ENCODE measurements around the gene CBX3. TPM values are rescaled to one million over a fixed set of nuclear protein-coding genes. Genes with fewer than 3 reads are reported as not detected.

Gene CBX3
- total RNA-seq, 2 donors from 2014 or later: 51.6 to 75.3 TPM

DNA sequence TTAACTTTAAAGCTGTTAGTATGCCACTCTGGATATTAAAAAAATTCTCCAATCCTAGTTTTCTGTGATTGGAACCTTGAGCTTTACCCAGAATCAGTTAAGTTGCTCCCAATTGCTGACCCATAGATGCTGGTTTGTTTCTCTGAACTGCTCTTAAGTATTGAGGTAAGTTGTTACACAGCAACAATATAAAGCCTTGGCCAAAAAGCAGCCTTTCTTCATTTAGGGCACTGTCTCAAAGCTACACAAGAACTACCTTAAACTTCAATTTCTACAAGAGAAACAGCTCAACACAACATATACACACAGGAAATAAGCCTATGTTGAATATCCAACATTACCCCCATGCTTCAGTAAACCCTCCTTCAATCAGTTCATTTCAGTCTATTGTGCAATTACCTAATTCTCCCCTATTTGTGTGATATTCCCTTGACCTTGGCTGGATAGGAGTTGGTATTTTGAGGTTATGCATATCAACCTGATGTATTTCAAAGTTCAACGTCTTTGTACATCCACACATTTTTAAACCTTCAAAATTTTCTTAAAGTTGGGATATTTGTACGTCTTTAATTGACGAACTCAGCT is 12.5 kb upstream of the CBX3 start:
- H3K27ac ChIP-seq: no peak overlapping the region
- no peak overlapping the region for H3K4me3 ChIP-seq
- TF ChIP-seq, protein P1, sequence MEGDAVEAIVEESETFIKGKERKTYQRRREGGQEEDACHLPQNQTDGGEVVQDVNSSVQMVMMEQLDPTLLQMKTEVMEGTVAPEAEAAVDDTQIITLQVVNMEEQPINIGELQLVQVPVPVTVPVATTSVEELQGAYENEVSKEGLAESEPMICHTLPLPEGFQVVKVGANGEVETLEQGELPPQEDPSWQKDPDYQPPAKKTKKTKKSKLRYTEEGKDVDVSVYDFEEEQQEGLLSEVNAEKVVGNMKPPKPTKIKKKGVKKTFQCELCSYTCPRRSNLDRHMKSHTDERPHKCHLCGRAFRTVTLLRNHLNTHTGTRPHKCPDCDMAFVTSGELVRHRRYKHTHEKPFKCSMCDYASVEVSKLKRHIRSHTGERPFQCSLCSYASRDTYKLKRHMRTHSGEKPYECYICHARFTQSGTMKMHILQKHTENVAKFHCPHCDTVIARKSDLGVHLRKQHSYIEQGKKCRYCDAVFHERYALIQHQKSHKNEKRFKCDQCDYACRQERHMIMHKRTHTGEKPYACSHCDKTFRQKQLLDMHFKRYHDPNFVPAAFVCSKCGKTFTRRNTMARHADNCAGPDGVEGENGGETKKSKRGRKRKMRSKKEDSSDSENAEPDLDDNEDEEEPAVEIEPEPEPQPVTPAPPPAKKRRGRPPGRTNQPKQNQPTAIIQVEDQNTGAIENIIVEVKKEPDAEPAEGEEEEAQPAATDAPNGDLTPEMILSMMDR (IDR thresholded peaks at IDR 0.05): no peak
- TF ChIP-seq POLR2A (IDR thresholded peaks at IDR 0.05): no peak
- TF ChIP-seq POLR2AphosphoS5 (IDR thresholded peaks at IDR 0.05): no peak
- WGBS: 85% methylated on average over 3 of the region's 3 CpGs
- peaks cover 7 to 9% of the 10 kb centered on the region in 2 donors for H3K36me3 ChIP-seq
- no peaks in the 10 kb centered on the region for H3K9me3 ChIP-seq
- no peak for DNase-seq (ENCODE audit: low spot score)
- no peaks in the 10 kb centered on the region for H3K4me1 ChIP-seq (replicated peaks)
- intact Hi-C loops (cut with DNase I): no loop called here
- no peaks in the 10 kb centered on the region for H3K27me3 ChIP-seq (replicated peaks; ENCODE audit: insufficient read depth)

DNA sequence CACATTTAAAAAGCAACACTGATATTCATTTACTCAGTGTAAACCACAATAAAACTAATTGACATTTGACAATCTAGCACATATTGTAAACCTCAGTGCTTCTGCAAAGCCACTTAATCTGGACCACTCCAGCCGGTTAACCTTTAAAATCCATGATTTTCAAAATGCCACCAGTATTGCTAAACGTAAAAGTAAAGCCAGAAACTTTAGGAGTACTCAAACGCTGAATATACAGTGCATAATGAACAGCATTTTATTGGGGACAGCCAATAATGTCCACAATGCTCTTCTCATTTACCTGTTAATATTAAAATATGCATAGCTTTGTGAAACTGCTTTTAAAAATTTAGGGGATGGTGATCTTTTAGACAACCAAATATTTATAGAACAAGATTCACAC is 11.8 kb upstream of the CBX3 start:
- no peak for DNase-seq (ENCODE audit: low spot score)
- TF ChIP-seq, protein P1 (IDR thresholded peaks at IDR 0.05): no peak
- TF ChIP-seq POLR2A (IDR thresholded peaks at IDR 0.05): no peak
- TF ChIP-seq POLR2AphosphoS5 (IDR thresholded peaks at IDR 0.05): no peak
- Histone ChIP-seq H3K4me1 (replicated peaks) (no peaks in the 10 kb centered on the region), H3K36me3 (peaks cover 7 to 9% of the 10 kb centered on the region in 2 donors), H3K27ac (no peak overlapping the region), H3K4me3 (no peak overlapping the region), H3K27me3 (replicated peaks; ENCODE audit: insufficient read depth) (no peaks in the 10 kb centered on the region), H3K9me3 (no peaks in the 10 kb centered on the region)
- WGBS: 80% methylated on average over 3 of the region's 3 CpGs
- intact Hi-C loops (cut with DNase I): no loop called here

DNA sequence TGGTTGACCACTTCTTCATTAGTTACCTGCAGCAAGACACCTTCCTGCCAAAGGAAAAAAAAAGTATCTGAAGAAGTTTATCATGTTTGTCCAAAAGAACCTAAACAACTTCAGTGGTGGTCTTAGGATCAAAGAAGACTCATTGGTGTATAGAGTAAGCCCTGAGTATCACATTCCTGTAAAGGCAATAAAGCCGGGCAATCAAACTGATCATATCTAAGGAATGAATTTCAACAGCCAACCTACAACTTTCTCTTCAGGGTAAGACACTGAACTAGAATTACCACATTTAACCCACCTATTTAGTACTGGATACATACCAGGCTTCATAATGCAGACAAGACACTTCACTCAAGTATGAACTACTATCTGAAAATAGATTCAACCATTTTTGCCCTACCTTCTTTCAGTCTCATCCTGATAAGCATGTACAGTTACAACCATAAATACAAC is 11.1 kb upstream of the CBX3 start:
- H3K9me3 ChIP-seq: no peaks in the 10 kb centered on the region
- 14% methylated on average over 1 of the region's 1 CpG for WGBS
- intact Hi-C loops (cut with DNase I): no loop called here

DNA sequence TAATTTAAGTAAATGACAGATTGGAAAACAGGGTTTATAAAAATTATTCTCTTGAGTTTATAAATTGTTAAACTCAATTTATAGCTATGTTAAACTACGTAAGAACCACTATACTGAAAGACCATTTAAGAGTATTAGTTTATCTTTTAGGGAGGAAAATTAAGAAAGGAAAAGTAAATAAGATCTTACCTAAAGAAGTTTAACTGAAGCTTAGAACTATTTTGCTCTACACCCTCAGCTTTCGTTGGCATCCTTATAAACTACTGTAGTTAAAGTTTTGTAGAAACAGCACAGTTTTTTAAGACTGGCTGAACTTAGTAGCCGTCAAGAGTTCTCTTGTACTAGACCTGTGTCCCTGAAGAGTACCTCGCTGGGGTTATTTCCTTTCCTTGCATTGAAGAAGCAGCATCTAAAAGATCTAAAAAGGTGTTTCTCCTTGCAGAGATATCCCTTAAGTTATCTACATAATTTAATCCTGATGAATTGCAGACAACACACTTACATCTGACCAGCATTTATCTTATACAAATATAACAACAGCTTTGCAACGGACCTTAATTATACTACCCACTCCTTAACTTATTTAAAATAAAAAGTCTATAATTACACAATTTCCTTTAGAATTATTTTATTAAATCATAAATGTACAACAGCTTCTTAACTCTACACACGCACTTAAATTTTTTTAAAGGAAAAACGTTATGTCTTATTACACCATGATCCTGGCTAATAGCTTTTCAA is 10.1 kb upstream of the CBX3 start:
- H3K27ac ChIP-seq: no peak overlapping the region
- peaks cover 5% of the 10 kb centered on the region for H3K4me1 ChIP-seq (replicated peaks)
- TF ChIP-seq POLR2A (IDR thresholded peaks at IDR 0.05): no peak
- no peak for TF ChIP-seq POLR2AphosphoS5 (IDR thresholded peaks at IDR 0.05)
- TF ChIP-seq, protein P1 (IDR thresholded peaks at IDR 0.05): no peak

More for the DNA sequence above, 11.1 kb upstream of the CBX3 start:
- no peak for DNase-seq (ENCODE audit: low spot score)
- no peaks in the 10 kb centered on the region for H3K27me3 ChIP-seq (replicated peaks; ENCODE audit: insufficient read depth)
- no peak overlapping the region for H3K4me3 ChIP-seq
- H3K4me1 ChIP-seq (replicated peaks): no peaks in the 10 kb centered on the region
- no peak overlapping the region for H3K27ac ChIP-seq
- TF ChIP-seq POLR2AphosphoS5 (IDR thresholded peaks at IDR 0.05): no peak
- TF ChIP-seq, protein P1 (IDR thresholded peaks at IDR 0.05): no peak
- TF ChIP-seq POLR2A (IDR thresholded peaks at IDR 0.05): no peak
- peaks cover 7 to 9% of the 10 kb centered on the region in 2 donors for H3K36me3 ChIP-seq

More for the DNA sequence above, 10.1 kb upstream of the CBX3 start:
- H3K9me3 ChIP-seq: no peaks in the 10 kb centered on the region
- no peak for DNase-seq (ENCODE audit: low spot score)
- WGBS: 63% methylated on average over 7 of the region's 7 CpGs
- H3K36me3 ChIP-seq: peaks cover 7 to 9% of the 10 kb centered on the region in 2 donors
- H3K27me3 ChIP-seq (replicated peaks; ENCODE audit: insufficient read depth): no peaks in the 10 kb centered on the region
- intact Hi-C loops (cut with DNase I): no loop called here
- H3K4me3 ChIP-seq: no peak overlapping the region

Data from prostate gland (tissue), 2 donors.